Limb (tissue), 2 donors: ENCODE data around the gene SCARB1.

Source experiments
- DNase-seq, 2 donors: peaks; one replicate each; pipeline ENCODE4 v3.0.0-alpha.2; 2016; ENCODE audit errors: extremely low spot score in 2 of 2

Gene SCARB1

GRCh38 chr12:124797321-124797720 is 66.3 kb downstream of the SCARB1 start:
- DNase-seq = peak in 1 of 2 donors; percentile 39

- DNase-seq = no peak
These were observed 67.2 kb downstream of the SCARB1 start for GRCh38 chr12:124796303-124796960.

GRCh38 chr12:124795081-124795948 is 68.3 kb downstream of the SCARB1 start:
- DNase-seq = no peak

- no peak for DNase-seq
These were observed 70.7 kb downstream of the SCARB1 start for GRCh38 chr12:124792961-124793441.

GRCh38 chr12:124792156-124792555 is 71.5 kb downstream of the SCARB1 start:
- DNase-seq = no peak

GRCh38 chr12:124790650-124791400 is 72.8 kb downstream of the SCARB1 start:
- DNase-seq = no peak

- no peak for DNase-seq
These were observed 74.6 kb downstream of the SCARB1 start for GRCh38 chr12:124788936-124789555.

GRCh38 chr12:124786061-124786964 is 77.4 kb downstream of the SCARB1 start:
- peak; percentile 91 for DNase-seq

- DNase-seq = no peak
These were observed 78.6 kb downstream of the SCARB1 start for GRCh38 chr12:124784871-124785572.

GRCh38 chr12:124783087-124783486 is 80.6 kb downstream of the SCARB1 start:
- no peak for DNase-seq

GRCh38 chr12:124782132-124782531 is 81.5 kb downstream of the SCARB1 start:
- no peak for DNase-seq

GRCh38 chr12:124780752-124781685 is 82.6 kb downstream of the SCARB1 start:
- no peak for DNase-seq

GRCh38 chr12:124780336-124780735 is 83.3 kb downstream of the SCARB1 start:
- DNase-seq = no peak

GRCh38 chr12:124779161-124780141 is 84.2 kb downstream of the SCARB1 start:
- no peak for DNase-seq

GRCh38 chr12:124778411-124778810 is 85.3 kb downstream of the SCARB1 start:
- no peak for DNase-seq

- no peak for DNase-seq
These were observed 86.0 kb downstream of the SCARB1 start for GRCh38 chr12:124777399-124778372.
